ENCODE data around the gene PRRT1.

Gene PRRT1

GRCh38 chr6:32182555-32182981, 30.8 kb upstream of the PRRT1 start:
- Mint-ChIP-seq H3K9me3 (no peaks in the 10 kb centered on the region), H3K27me3 (ENCODE audit: low read depth) (no peaks in the 10 kb centered on the region), H3K27ac (no peak overlapping the region), H3K4me3 (no peak overlapping the region), H3K36me3 (ENCODE audit: low read depth) (peaks cover 46% of the 10 kb centered on the region), H3K4me1 (ENCODE audit: low read depth) (peaks cover 38% of the 10 kb centered on the region)

- no peak overlapping the region for H3K4me3 Mint-ChIP-seq
- H3K27me3 Mint-ChIP-seq (ENCODE audit: low read depth), result no peaks in the 10 kb centered on the region
- H3K27ac Mint-ChIP-seq, result no peak overlapping the region
- H3K4me1 Mint-ChIP-seq (ENCODE audit: low read depth), result peaks cover 38% of the 10 kb centered on the region
- peaks cover 40% of the 10 kb centered on the region for H3K36me3 Mint-ChIP-seq (ENCODE audit: low read depth)
- no peaks in the 10 kb centered on the region for H3K9me3 Mint-ChIP-seq
These were observed 30.3 kb upstream of the PRRT1 start for GRCh38 chr6:32181915-32182529.

- Mint-ChIP-seq H3K4me3 (no peak overlapping the region), H3K27ac (no peak overlapping the region), H3K4me1 (ENCODE audit: low read depth) (peaks cover 39% of the 10 kb centered on the region), H3K9me3 (no peaks in the 10 kb centered on the region), H3K36me3 (ENCODE audit: low read depth) (peaks cover 32% of the 10 kb centered on the region), H3K27me3 (ENCODE audit: low read depth) (no peaks in the 10 kb centered on the region)
These were observed 29.5 kb upstream of the PRRT1 start for GRCh38 chr6:32181148-32181702.

GRCh38 chr6:32179766-32180405, 28.1 kb upstream of the PRRT1 start:
- Mint-ChIP-seq H3K4me1 (ENCODE audit: low read depth) (peaks cover 40% of the 10 kb centered on the region), H3K27ac (peak overlapping the region; percentile 23), H3K27me3 (ENCODE audit: low read depth) (no peaks in the 10 kb centered on the region), H3K4me3 (peak overlapping the region; percentile 38), H3K9me3 (no peaks in the 10 kb centered on the region), H3K36me3 (ENCODE audit: low read depth) (peaks cover 26% of the 10 kb centered on the region)

GRCh38 chr6:32178547-32179440, 27.1 kb upstream of the PRRT1 start:
- Mint-ChIP-seq H3K4me3 (peak overlapping the region; percentile 99), H3K27me3 (ENCODE audit: low read depth) (no peaks in the 10 kb centered on the region), H3K4me1 (ENCODE audit: low read depth) (peaks cover 49% of the 10 kb centered on the region), H3K9me3 (no peaks in the 10 kb centered on the region), H3K27ac (peak overlapping the region; percentile 99), H3K36me3 (ENCODE audit: low read depth) (peaks cover 27% of the 10 kb centered on the region)

- Mint-ChIP-seq H3K9me3 (no peaks in the 10 kb centered on the region), H3K27me3 (ENCODE audit: low read depth) (no peaks in the 10 kb centered on the region), H3K4me1 (ENCODE audit: low read depth) (peaks cover 57% of the 10 kb centered on the region), H3K4me3 (peak within 1 kb of the TSS; percentile 99), H3K36me3 (ENCODE audit: low read depth) (peaks cover 25% of the 10 kb centered on the region), H3K27ac (peak within 1 kb of the TSS; percentile 99)
These were observed 26.2 kb upstream of the PRRT1 start, which contains the start of gene RNF5 for GRCh38 chr6:32177788-32178546. RNF5 (plus strand) TSS chr6:32178405; CDS start chr6:32178512, 107 bp downstream.

GRCh38 chr6:32177183-32177787, 25.5 kb upstream of the PRRT1 start:
- H3K36me3 Mint-ChIP-seq (ENCODE audit: low read depth), result peaks cover 20% of the 10 kb centered on the region
- H3K27me3 Mint-ChIP-seq (ENCODE audit: low read depth), result no peaks in the 10 kb centered on the region
- H3K9me3 Mint-ChIP-seq, result no peaks in the 10 kb centered on the region
- H3K4me3 Mint-ChIP-seq, result peak overlapping the region; percentile 99
- H3K4me1 Mint-ChIP-seq (ENCODE audit: low read depth), result peaks cover 61% of the 10 kb centered on the region
- peak overlapping the region; percentile 99 for H3K27ac Mint-ChIP-seq

GRCh38 chr6:32176476-32177182, 24.9 kb upstream of the PRRT1 start:
- peaks cover 20% of the 10 kb centered on the region for H3K36me3 Mint-ChIP-seq (ENCODE audit: low read depth)

GRCh38 chr6:32175711-32176475, 24.2 kb upstream of the PRRT1 start, which contains the start of gene AGPAT1:
AGPAT1 (minus strand) TSS chr6:32176084; CDS start chr6:32171496, 4,588 bp downstream.
- Mint-ChIP-seq H3K4me3 (peak within 1 kb of the TSS; percentile 99), H3K9me3 (no peaks in the 10 kb centered on the region), H3K4me1 (ENCODE audit: low read depth) (peaks cover 65% of the 10 kb centered on the region), H3K27ac (peak within 1 kb of the TSS; percentile 99), H3K27me3 (ENCODE audit: low read depth) (no peaks in the 10 kb centered on the region), H3K36me3 (ENCODE audit: low read depth) (peaks cover 19% of the 10 kb centered on the region)

More at GRCh38 chr6:32176476-32177182, 24.9 kb upstream of the PRRT1 start:
- Mint-ChIP-seq H3K4me3 (peak overlapping the region; percentile 99), H3K27ac (peak overlapping the region; percentile 99), H3K4me1 (ENCODE audit: low read depth) (peaks cover 61% of the 10 kb centered on the region), H3K27me3 (ENCODE audit: low read depth) (no peaks in the 10 kb centered on the region), H3K9me3 (no peaks in the 10 kb centered on the region)

- peak overlapping the region; percentile 76 for H3K27ac Mint-ChIP-seq
- H3K4me1 Mint-ChIP-seq (ENCODE audit: low read depth), result peaks cover 59% of the 10 kb centered on the region
- peak overlapping the region; percentile 99 for H3K4me3 Mint-ChIP-seq
- no peaks in the 10 kb centered on the region for H3K9me3 Mint-ChIP-seq
- H3K36me3 Mint-ChIP-seq (ENCODE audit: low read depth), result peaks cover 18% of the 10 kb centered on the region
- no peaks in the 10 kb centered on the region for H3K27me3 Mint-ChIP-seq (ENCODE audit: low read depth)
These were observed 23.6 kb upstream of the PRRT1 start for GRCh38 chr6:32175322-32175710.

GRCh38 chr6:32174416-32174815, 22.7 kb upstream of the PRRT1 start:
- Mint-ChIP-seq H3K9me3 (no peaks in the 10 kb centered on the region), H3K36me3 (ENCODE audit: low read depth) (peaks cover 19% of the 10 kb centered on the region), H3K27me3 (ENCODE audit: low read depth) (no peaks in the 10 kb centered on the region), H3K4me1 (ENCODE audit: low read depth) (peaks cover 56% of the 10 kb centered on the region), H3K27ac (no peak overlapping the region), H3K4me3 (peak overlapping the region; percentile 99)

- Mint-ChIP-seq H3K27ac (no peak overlapping the region), H3K4me3 (no peak overlapping the region), H3K4me1 (ENCODE audit: low read depth) (peaks cover 47% of the 10 kb centered on the region), H3K27me3 (ENCODE audit: low read depth) (no peaks in the 10 kb centered on the region), H3K9me3 (no peaks in the 10 kb centered on the region), H3K36me3 (ENCODE audit: low read depth) (peaks cover 21% of the 10 kb centered on the region)
These were observed 21.4 kb upstream of the PRRT1 start for GRCh38 chr6:32173051-32173727.

All from T-helper 1 cell treated with Interleukin-12 subunit alpha and Interleukin-12 subunit beta and Interleukin-4 antibody, amounts not matched to agents 30 μg/mL and 1 μg/mL, for 36 hours (primary cell).